Neural crest cell (in vitro differentiated cells): Measurements from ENCODE around the gene BMPER. TPM values are rescaled to one million over a fixed set of nuclear protein-coding genes. Genes with fewer than 3 reads are reported as not detected.

ENCODE experiments used
- DNase-seq: peaks from one replicate; pipeline ENCODE4 v3.0.0; 2021; ENCODE audit warnings: low read depth, mixed read lengths, low spot score
- H3K27ac Mint-ChIP-seq: one replicate; pipeline ENCODE4 v1.8.0; 2021; ENCODE audit warnings: mild to moderate bottlenecking, mixed read lengths; ENCODE audit not compliant: unreplicated experiment
- H3K27me3 Mint-ChIP-seq: 2 replicates; pipeline ENCODE4 v1.8.0; 2021; ENCODE audit warnings: low read depth, mild to moderate bottlenecking, mixed read lengths
- H3K36me3 Mint-ChIP-seq: 2 replicates; pipeline ENCODE4 v1.8.0; 2021; ENCODE audit warnings: low read depth, mild to moderate bottlenecking, mixed read lengths
- H3K4me1 Mint-ChIP-seq: 2 replicates; pipeline ENCODE4 v1.8.0; 2021; ENCODE audit warnings: mixed read lengths
- H3K4me3 Mint-ChIP-seq: one replicate; pipeline ENCODE4 v1.8.0; 2021; ENCODE audit warnings: mild to moderate bottlenecking, mixed read lengths
- H3K9me3 Mint-ChIP-seq: 2 replicates; pipeline ENCODE4 v1.8.0; 2021; ENCODE audit warnings: mixed read lengths
- total RNA-seq: library from RNA; stranded (reverse); gene quantifications from 2 replicates; pipeline ENCODE4 v1.2.1, GENCODE V29; 2021
- TF ChIP-seq, protein P1 (sequence below): fragments of 200-600 bp; sonication (generic); conservative IDR thresholded peaks from 2 replicates; pipeline ENCODE4 v1.5.0; 2021; ENCODE audit warnings: antibody characterized with exemption, mild to moderate bottlenecking

Gene BMPER
- total RNA-seq, 1 donor from 2014 or later: not detected

DNA sequence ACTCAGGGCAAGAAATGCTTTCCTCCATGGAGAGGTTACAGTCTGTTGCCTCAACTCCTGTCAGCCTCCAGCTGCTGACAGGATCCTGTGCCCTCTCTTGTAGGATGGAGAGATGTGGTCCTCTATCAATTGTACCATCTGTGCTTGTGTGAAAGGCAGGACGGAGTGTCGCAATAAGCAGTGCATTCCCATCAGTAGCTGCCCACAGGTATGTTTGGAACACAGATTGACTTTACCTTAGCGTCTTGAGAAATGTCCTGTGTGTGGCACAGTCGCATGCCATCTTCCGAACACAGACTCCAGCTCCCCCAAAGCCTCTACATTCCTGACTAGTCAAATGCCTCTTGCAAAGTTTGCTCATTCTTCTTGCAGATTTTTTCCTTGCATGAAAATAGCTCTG, 152.6 kb downstream of the BMPER start:
- no peaks in the 10 kb centered on the region for H3K27me3 Mint-ChIP-seq
- no peaks in the 10 kb centered on the region for H3K36me3 Mint-ChIP-seq
- peaks cover 18% of the 10 kb centered on the region for H3K4me1 Mint-ChIP-seq

DNA sequence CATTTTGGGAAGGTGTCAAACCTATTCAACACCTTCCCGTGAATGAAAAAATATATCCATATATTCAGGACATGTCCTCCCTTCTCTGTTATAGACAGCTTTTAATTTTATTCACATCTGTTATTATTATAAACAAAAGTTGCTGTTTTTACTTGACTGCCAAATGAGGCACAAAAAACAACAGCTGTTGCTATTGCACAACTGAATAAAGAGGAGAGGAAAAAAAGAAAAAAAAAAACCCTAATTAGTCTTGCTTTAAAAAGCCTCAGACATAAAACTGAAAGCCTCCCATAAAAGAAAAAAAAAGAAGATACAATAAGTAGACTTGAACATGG, 153.4 kb downstream of the BMPER start:
- Mint-ChIP-seq H3K27me3 (no peaks in the 10 kb centered on the region), H3K4me3 (no peak overlapping the region), H3K4me1 (peaks cover 18% of the 10 kb centered on the region), H3K9me3 (no peaks in the 10 kb centered on the region), H3K36me3 (no peaks in the 10 kb centered on the region), H3K27ac (no peak overlapping the region)
- TF ChIP-seq, protein P1, sequence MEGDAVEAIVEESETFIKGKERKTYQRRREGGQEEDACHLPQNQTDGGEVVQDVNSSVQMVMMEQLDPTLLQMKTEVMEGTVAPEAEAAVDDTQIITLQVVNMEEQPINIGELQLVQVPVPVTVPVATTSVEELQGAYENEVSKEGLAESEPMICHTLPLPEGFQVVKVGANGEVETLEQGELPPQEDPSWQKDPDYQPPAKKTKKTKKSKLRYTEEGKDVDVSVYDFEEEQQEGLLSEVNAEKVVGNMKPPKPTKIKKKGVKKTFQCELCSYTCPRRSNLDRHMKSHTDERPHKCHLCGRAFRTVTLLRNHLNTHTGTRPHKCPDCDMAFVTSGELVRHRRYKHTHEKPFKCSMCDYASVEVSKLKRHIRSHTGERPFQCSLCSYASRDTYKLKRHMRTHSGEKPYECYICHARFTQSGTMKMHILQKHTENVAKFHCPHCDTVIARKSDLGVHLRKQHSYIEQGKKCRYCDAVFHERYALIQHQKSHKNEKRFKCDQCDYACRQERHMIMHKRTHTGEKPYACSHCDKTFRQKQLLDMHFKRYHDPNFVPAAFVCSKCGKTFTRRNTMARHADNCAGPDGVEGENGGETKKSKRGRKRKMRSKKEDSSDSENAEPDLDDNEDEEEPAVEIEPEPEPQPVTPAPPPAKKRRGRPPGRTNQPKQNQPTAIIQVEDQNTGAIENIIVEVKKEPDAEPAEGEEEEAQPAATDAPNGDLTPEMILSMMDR: no peak
- DNase-seq: no peak

More for the DNA sequence above, 152.6 kb downstream of the BMPER start:
- no peak overlapping the region for H3K27ac Mint-ChIP-seq
- no peak for DNase-seq
- TF ChIP-seq, protein P1: no peak
- H3K4me3 Mint-ChIP-seq: no peak overlapping the region
- H3K9me3 Mint-ChIP-seq: no peaks in the 10 kb centered on the region

DNA sequence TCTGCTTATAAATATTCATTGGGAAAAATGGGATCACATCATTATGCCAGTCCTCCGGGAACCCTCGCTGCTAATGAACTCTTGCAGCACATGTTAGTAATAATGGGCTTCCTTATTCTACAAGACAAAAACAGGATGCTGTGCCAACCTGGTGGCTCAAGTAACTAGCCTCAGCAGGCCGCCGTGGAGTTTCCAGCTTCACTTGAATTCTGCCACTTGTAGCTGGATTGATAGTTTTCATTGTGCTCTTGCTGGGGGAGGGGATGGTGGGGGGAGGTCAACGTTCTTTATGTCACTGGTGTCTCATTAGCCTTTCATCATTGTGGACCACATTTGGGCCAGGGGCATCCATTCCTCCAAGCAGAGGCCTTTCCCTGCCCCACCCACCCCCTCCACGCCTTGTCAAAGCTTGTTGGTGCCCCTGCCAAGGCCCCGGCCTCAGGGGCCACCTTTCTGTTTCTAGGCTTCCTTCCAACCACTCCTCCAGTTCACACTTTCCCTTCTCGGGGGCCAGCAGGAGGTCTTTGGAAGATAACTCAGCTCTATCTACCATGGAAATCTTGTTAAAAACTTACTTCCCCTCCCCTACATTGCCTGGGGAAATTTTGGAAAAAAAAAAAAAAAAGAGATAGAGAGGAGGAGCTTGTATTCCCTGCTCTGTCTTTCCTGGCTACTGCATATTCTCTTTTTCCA, 153.9 kb downstream of the BMPER start:
- no peaks in the 10 kb centered on the region for H3K9me3 Mint-ChIP-seq
- DNase-seq: no peak
- H3K4me1 Mint-ChIP-seq: peaks cover 18% of the 10 kb centered on the region
- no peaks in the 10 kb centered on the region for H3K27me3 Mint-ChIP-seq
- no peaks in the 10 kb centered on the region for H3K36me3 Mint-ChIP-seq
- H3K4me3 Mint-ChIP-seq: no peak overlapping the region
- H3K27ac Mint-ChIP-seq: peak overlapping the region; percentile 68
- TF ChIP-seq, protein P1: no peak

DNA sequence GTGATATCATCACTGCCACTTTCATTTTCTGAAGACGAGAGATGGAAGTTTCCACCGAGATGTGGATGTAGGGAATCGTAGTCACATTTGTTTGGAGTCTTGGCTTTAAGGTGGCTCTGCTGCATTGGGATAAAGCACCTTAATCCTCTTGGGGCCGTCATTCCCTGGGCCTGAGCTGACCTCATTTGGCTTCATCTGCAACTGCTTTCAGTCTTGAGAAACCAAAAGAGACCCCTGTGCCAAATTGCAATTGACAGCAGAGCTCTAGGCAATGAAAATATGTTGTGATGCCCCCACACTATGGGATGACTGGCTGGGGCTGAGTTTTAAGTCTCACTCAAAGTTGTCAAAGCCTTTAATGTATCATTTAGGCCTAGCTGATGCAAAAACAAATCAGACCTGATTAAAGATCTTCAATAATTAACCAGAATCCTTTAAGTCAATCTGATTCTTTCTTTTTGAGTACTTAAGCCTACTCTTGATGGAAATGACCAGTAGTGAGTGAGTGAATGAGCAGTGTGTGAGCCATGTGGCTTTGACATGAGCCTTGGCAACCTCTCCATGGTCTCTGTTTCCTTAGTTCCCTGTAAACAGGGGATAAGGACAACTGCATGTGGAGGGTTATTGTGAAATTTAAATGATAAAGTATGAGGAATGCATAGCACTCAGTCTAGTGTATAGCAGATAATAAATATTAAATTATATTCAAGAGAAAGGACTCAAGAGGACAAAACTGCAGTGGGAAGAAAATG, 155.0 kb downstream of the BMPER start:
- TF ChIP-seq, protein P1: no peak
- Mint-ChIP-seq H3K9me3 (no peaks in the 10 kb centered on the region), H3K36me3 (no peaks in the 10 kb centered on the region), H3K4me3 (no peak overlapping the region), H3K27ac (no peak overlapping the region), H3K27me3 (no peaks in the 10 kb centered on the region), H3K4me1 (peaks cover 18% of the 10 kb centered on the region)
- DNase-seq: no peak

DNA sequence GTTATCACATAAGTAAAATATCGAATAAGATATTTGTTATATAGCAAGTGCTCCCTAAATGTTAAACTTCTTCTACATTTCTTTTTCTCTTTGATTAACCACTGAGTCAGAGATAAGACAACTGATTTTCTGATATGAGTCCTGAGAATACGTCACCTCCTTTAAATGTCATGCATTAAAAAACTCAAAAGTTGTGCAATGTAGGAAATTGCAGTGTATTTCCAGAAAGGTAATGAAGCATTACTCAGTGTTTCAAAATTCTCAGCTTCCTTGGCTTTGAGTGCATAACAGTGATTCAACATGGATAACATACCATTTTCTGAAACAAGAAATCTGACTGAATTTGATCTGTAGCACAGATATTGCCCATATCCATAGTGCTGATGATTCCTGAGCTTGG, 155.8 kb downstream of the BMPER start:
- Mint-ChIP-seq H3K36me3 (no peaks in the 10 kb centered on the region), H3K4me3 (no peak overlapping the region), H3K27ac (no peak overlapping the region), H3K27me3 (no peaks in the 10 kb centered on the region), H3K9me3 (no peaks in the 10 kb centered on the region), H3K4me1 (peaks cover 18% of the 10 kb centered on the region)
- TF ChIP-seq, protein P1: no peak
- no peak for DNase-seq
